Small intestine (tissue), 16 donors: ENCODE data around the gene PTPRJ. TPM values are rescaled to one million over a fixed set of nuclear protein-coding genes. Genes with fewer than 3 reads are reported as not detected.
"Not testable (repeated sequence)": the region's sequence is repeated elsewhere in the genome, so short reads cannot be mapped to it uniquely, and the experiment has no call there.

Source experiments
- DNase-seq, 2 donors: peaks; one replicate each; pipeline versions ENCODE4 v3.0.0 to v3.0.0-alpha.2; 2013
- FAIRE-seq: peaks from 2 replicates; lab custom pipeline; 2012; peaks lifted over from hg19 to GRCh38; lab: Jason Lieb, UNC
- H3K27ac ChIP-seq, 3 donors: one replicate each; pipeline ENCODE4 v1.5.1; 2013; ENCODE audit warnings: low read length in 2 of 3, mild to moderate bottlenecking in 2 of 3, control low read depth in 1 of 3, inconsistent platforms in 1 of 3, low read depth in 1 of 3, moderate library complexity in 1 of 3
- H3K27me3 ChIP-seq, 3 donors: one replicate each; pipeline ENCODE4 v1.6.1; 2013; ENCODE audit warnings: low read length in 3 of 3, inconsistent platforms in 1 of 3; ENCODE audit not compliant: control insufficient read depth in 3 of 3, insufficient read depth in 3 of 3
- H3K36me3 ChIP-seq, 3 donors: one replicate each; pipeline ENCODE4 v1.6.1; 2013; ENCODE audit warnings: low read length in 3 of 3, inconsistent platforms in 1 of 3, low read depth in 1 of 3, mild to moderate bottlenecking in 1 of 3, moderate library complexity in 1 of 3; ENCODE audit not compliant: control insufficient read depth in 3 of 3, insufficient read depth in 2 of 3
- H3K4me1 ChIP-seq, 3 donors: one replicate each; pipeline ENCODE4 v1.6.1; 2013; ENCODE audit warnings: low read length in 2 of 3, inconsistent platforms in 1 of 3, low read depth in 1 of 3, mild to moderate bottlenecking in 1 of 3, moderate library complexity in 1 of 3; ENCODE audit not compliant: control insufficient read depth in 3 of 3, insufficient read depth in 2 of 3
- H3K4me3 ChIP-seq, 3 donors: one replicate each; pipeline ENCODE4 v1.5.1; 2013; ENCODE audit warnings: low read length in 3 of 3, control low read depth in 1 of 3, inconsistent platforms in 1 of 3, low read depth in 1 of 3, mild to moderate bottlenecking in 1 of 3, moderate library complexity in 1 of 3
- H3K9me3 ChIP-seq, 2 donors: one replicate each; pipeline ENCODE4 v1.6.1; 2013; ENCODE audit warnings: low read depth in 1 of 2, low read length in 1 of 2; ENCODE audit not compliant: control insufficient read depth in 2 of 2, insufficient read depth in 1 of 2
- whole genome bisulfite sequencing, 3 donors: extraction: QIAGEN DNeasy Blood & Tissue Kit; methylation state at CpG; one replicate each; pipeline ENCODE4 v1.1.7; 2013; 5-methylcytosine and 5-hydroxymethylcytosine counted together
- long read RNA-seq, 10 donors: transcript quantifications; one replicate each; lab custom pipeline, GENCODE V29; 2026
- polyA plus RNA-seq, 4 donors: library from polyadenylated mRNA; stranded (reverse) in 3 of 4; unstranded in 1 of 4; fragments of 200-250 nt in 3 of 4; fragments of 120-200 nt in 1 of 4; gene quantifications; one replicate each; pipeline versions ENCODE4 v1.2.1 to v1.2.3, GENCODE V29; 2013
- donor health status: healthy with polysubstance abuse.
- donor health status: control.
- donor health status: control.
- donor health status: Bipolar disorder and iron deficiency.
- donor health status: healthy.

Gene PTPRJ
- 10 to 100 TPM in 1 of 4 donors, 1 to 10 TPM in 3; 4.9 to 31.4 (median 7.3) TPM for polyA plus RNA-seq
- long read RNA-seq, donor 1, partial matches to known transcripts = 5 of 5 reads
- long read RNA-seq, donor 1, other reads (novel, unspliced or antisense) = 0 of 5 reads
- long read RNA-seq, donor 2 = 0 reads
- long read RNA-seq, donor 3, partial matches to known transcripts = 0 of 1 reads
- long read RNA-seq, donor 3, other reads (novel, unspliced or antisense) = 0 of 1 reads
- long read RNA-seq, donor 4 = 0 reads
- long read RNA-seq, donor 5 = 0 reads
- long read RNA-seq, donor 6 = 0 reads
- long read RNA-seq, donor 7 = 0 reads
- long read RNA-seq, donor 8 = 0 reads
- long read RNA-seq, donor 9 = 0 reads
- long read RNA-seq, donor 10, partial matches to known transcripts = 0 of 1 reads
- long read RNA-seq, donor 10, other reads (novel, unspliced or antisense) = 0 of 1 reads

DNA sequence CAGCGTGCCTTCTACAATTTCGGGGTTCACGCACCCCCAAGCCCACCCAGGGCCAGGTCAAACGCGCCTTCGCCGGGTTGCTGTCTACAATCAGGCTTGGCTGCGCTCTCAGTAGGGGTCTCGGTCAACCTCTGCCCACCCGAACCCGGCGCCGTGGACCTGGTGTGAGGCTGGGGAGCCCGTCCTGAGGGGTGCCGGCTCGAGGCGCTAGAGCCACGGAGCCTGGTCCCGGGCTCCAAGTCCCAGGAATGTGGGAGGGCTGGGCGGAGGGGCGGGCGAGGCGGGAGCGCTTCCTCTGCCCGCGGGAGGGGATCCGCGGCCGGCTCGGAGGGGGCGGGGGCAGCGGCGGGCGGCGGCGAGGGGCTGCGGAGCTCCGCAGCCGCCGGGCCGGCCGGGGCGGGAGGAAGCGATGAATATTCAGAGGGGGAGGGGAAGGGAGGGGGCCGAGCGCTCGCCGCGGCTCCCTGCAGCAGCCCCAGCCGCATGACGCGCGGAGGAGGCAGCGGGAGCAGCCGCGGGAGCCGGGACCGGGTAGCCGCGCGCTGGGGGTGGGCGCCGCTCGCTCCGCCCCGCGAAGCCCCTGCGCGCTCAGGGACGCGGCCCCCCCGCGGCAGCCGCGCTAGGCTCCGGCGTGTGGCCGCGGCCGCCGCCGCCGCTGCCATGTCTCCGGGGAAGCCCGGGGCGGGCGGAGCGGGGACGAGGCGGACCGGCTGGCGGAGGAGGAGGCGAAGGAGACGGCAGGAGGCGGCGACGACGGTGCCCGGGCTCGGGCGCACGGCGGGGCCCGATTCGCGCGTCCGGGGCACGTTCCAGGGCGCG, at the start of gene PTPRJ:
Gene PTPRJ (plus strand): TSS at position 472 of the 819 bp plus-strand sequence. CDS start 354 bp downstream, outside the sequence.
- peaks cover 0 to 5% (median 0%) of the 10 kb centered on the region in 3 donors for H3K36me3 ChIP-seq
- no peaks in the 10 kb centered on the region for H3K27me3 ChIP-seq
- H3K9me3 ChIP-seq = no peaks in the 10 kb centered on the region
- peak within 1 kb of the TSS; percentile 61 to 98 (median 80) for H3K4me3 ChIP-seq
- peaks cover 3 to 29% (median 3%) of the 10 kb centered on the region in 3 donors for H3K4me1 ChIP-seq
- FAIRE-seq (no peak), DNase-seq (peak; percentile 45 to 82)
- peak within 1 kb of the TSS; percentile 71 to 89 (median 72) for H3K27ac ChIP-seq
- 2 to 5% (median 2%) methylated on average over 38 to 111 of the region's 111 CpGs for WGBS, 3 donors

DNA sequence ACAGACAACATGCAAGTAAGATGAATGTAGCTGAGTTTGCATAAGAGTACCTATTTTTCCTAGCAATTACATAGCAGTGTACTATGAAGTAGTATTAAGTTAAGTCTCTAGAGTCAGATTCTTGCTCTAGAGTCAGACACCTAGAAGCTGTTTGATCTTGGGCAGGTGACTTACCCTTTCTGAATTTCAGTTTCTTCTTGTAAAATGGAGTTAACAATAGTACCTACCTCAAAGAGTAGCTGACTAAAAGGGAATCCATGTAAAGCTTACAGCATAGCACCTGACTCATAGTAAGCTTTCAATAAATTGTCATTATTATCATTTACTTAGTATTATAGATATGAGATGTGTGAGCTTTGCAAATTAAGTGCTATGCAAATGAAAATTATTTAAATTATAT, 47.8 kb upstream of the PTPRJ start:
- H3K27me3 ChIP-seq = no peaks in the 10 kb centered on the region
- no peaks in the 10 kb centered on the region for H3K4me1 ChIP-seq
- no peak overlapping the region for H3K4me3 ChIP-seq
- no peak overlapping the region for H3K27ac ChIP-seq
- H3K36me3 ChIP-seq = no peaks in the 10 kb centered on the region
- H3K9me3 ChIP-seq = no peaks in the 10 kb centered on the region
- DNase-seq = no peak
- no peak for FAIRE-seq

DNA sequence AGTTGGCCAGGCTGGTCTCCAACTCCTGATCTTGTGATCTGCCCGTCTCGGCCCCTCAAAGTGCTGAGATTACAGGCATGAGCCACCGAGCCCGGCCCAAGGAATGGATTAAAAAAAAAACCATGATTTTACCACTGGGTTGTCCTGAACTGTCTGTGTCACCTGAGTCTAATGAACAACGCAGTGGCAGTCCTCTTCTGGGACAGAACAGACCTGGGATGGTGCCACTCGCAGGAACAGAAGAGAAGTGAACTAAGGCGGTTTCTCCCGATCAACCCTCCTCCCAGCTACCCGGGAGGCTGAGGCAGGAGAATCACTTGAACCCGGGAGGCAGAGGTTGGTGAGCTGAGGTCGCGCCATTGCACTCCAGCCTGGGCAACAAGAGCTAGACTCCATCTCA, 46.6 kb upstream of the PTPRJ start:
- not testable (repeated sequence) for H3K27me3 ChIP-seq, H3K27ac ChIP-seq, FAIRE-seq, H3K36me3 ChIP-seq, DNase-seq, H3K4me1 ChIP-seq, H3K9me3 ChIP-seq, H3K4me3 ChIP-seq
- 77 to 87% (median 84%) methylated on average over 12 of the region's 12 CpGs for WGBS, 3 donors

DNA sequence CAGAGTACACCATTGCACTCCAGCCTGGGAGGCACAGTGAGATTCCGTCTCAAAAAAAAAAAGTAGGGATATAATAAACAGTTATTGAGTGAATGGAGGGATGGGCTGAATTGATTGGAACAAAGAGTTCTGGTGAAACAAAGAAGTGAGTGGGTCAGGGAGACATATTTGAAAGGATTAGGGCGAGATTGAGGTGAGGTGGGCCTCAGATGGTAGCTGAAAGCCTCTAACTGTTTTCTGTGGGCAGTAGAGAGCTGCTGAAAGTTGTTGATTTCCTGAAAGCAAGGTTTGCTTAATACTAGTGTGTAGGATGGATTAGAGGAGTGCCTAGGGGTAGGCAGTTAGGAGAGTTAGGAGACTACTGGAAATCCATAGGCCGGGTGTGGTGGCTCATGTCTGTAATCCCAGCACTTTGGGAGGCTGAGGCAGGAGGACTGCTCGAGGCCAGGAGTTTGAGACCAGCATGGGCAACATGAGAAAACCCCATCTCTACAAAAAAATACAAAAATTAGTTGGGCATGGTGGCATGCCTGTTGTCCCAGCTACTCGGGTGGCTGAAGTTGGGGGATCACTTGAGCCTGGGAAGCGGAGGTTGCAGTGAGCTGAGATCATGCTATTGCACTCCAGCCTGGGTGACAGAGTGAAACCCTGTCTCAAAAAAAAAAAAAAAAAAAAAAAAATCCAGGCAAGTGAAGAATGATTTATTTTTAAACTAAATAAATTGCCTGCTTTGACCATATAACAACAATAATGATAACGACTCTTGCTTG, 41.4 kb upstream of the PTPRJ start:
- Histone ChIP-seq H3K4me3 (no peak overlapping the region), H3K9me3 (no peaks in the 10 kb centered on the region), H3K27ac (no peak overlapping the region), H3K36me3 (no peaks in the 10 kb centered on the region), H3K4me1 (no peaks in the 10 kb centered on the region), H3K27me3 (no peaks in the 10 kb centered on the region)
- DNase-seq = no peak
- 87 to 88% (median 87%) methylated on average over 7 of the region's 7 CpGs for WGBS, 3 donors
- no peak for FAIRE-seq

DNA sequence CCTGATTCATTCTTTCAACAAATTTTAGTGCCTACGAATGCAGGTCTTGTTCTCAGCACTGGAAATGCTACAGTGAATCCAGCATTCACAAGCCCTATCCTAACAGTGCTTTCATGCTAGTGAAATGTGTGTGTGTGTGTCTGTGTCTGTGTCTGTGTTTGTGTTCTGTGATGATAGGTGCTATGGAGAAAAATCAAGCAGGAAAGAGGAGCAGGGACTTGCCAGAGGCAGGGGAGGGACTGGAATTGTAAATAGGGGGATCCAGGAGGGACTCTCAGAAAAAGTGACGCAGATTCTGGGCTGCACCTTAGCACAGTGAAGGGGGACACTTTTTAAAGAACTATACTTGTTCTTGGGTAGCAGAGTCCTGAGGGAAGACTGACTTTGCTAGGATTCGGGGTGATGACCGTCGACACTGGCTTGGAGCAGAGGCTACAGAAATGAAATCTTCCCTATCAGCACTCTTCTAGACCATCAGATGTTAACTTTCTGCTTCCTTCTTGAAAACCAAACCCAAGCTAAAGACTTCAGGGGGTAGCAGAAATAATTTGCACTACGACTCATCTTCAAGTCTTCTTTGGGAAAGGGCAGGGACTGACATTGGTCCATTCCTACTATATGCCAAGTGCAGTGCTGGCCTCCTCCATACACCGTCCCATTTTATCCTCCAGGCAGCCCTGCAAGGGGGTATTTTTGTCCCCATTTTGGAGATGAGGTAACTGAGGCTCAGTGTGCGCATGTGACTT, 39.3 kb upstream of the PTPRJ start:
- WGBS, 3 donors = 93 to 94% (median 94%) methylated on average over 8 of the region's 8 CpGs
- Histone ChIP-seq H3K4me1 (no peaks in the 10 kb centered on the region), H3K4me3 (no peak overlapping the region), H3K36me3 (no peaks in the 10 kb centered on the region), H3K9me3 (no peaks in the 10 kb centered on the region), H3K27me3 (no peaks in the 10 kb centered on the region), H3K27ac (no peak overlapping the region)
- DNase-seq = no peak
- FAIRE-seq = no peak

DNA sequence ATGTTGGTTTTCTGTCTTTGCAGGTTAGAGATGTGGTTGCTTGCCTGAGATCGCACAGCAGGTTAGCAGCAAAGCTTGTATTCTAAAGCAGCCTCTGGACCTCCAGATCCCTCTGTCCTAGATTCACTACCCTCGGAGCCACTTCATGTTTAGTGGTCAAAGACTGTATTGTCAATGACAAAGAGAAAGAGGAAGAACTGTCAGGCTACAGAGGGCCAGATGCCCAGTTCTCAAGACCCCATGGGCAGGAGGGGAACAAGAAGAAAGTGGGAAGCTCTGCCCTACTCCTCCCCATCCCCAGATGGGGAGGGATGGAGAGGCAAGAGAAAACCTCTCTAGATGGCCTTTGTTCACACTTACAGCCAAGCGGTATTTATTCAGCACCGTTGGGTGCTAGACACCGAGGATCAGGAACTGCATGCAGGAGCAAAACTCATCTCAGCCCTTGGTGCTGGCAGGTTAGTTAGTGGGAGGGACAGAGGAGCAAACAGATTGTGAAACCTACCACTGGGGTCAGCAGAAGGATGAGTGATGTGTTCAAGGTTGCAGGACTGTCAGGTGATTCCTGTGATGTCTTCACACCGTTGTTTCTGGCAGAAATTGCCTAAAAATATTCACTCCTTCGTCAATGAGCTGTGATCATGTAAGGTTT, 38.3 kb upstream of the PTPRJ start:
- H3K4me1 ChIP-seq = no peaks in the 10 kb centered on the region
- no peaks in the 10 kb centered on the region for H3K36me3 ChIP-seq
- DNase-seq (peak in 1 of 2 donors; percentile 30), FAIRE-seq (no peak)
- 71 to 77% (median 73%) methylated on average over 7 of the region's 7 CpGs for WGBS, 3 donors
- H3K4me3 ChIP-seq = no peak overlapping the region
- no peaks in the 10 kb centered on the region for H3K27me3 ChIP-seq
- no peak overlapping the region for H3K27ac ChIP-seq
- no peaks in the 10 kb centered on the region for H3K9me3 ChIP-seq

DNA sequence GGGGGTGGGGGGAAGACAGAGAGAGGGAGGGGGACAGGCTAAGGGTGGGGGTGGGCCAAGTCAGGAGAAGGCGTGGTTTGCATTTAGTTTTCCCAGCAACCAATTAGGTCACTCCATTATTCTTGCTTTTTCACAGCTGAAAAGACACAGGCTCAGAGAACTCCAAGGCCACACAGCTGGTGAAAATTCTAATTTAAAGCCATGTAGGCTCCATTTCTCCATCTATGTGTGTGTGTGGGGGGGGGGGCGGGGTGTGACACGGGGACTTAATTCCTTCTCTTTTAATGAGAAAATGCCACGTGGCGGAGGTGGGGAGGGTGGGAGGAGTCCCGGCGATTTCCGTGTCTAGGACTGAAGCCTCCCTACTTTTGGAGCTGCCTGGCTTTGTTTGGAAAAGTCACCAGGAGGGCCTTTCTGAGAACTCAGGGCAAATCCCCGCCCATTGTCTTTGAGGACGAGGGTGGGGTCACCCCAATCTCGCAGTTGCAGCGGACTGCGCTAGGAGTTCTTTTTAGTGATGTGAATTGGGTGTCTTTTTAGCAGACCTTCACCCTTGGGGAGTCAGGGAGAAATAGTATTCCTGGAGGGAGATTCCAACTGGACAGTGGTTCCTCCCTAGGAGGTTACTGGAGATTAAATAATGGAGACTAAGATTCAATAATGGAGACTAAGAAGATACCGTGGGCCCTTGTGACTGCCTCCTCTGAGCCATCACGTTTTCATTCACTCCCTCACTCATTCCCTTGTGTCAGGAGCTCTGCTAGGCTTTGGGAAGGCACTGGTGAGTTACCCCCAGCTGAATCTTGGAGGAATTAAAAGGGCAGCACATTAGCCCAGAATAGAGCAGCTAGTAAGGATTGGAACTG, 36.4 kb upstream of the PTPRJ start:
- Histone ChIP-seq H3K36me3 (no peaks in the 10 kb centered on the region), H3K9me3 (no peaks in the 10 kb centered on the region), H3K27me3 (no peaks in the 10 kb centered on the region), H3K27ac (no peak overlapping the region), H3K4me1 (no peaks in the 10 kb centered on the region), H3K4me3 (no peak overlapping the region)
- FAIRE-seq = no peak
- no peak for DNase-seq
- WGBS, 3 donors = 70 to 77% (median 72%) methylated on average over 15 of the region's 15 CpGs
